ENCODE data around the gene MYBBP1A. TPM values are rescaled to one million over a fixed set of nuclear protein-coding genes. Genes with fewer than 3 reads are reported as not detected.
A peak's percentile ranks its signal among the peaks of the same experiment; 100 is the strongest.

The MYBBP1A gene
- total RNA-seq, 1 donor = 49.2 TPM

DNA sequence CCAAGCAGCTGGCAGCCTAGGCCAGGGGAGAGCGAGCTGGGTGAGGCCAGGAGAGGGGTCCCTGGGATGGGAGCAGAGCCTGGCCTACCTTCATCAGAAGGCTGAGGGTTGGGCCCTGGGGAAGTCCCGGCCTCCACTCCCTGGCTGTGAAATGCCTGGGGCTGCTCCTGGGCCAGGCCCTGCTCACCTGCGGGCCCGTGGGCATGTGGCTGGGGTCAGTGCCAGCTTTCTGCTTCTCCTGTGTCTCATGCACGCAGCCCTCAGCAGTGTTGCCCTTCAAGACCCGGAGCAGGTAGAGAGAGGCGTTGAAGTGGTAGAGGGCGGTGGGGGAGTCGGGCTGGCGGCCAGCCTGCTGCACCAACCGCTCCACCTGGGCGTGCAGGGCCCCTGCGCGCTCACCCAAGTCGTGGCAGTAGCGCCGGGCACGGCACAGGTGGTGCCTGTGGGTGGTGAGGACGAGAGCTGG is 12.4 kb downstream of the MYBBP1A start:
- peaks cover 4% of the 10 kb centered on the region for H4K20me1 ChIP-seq (ENCODE audit: insufficient read depth, low read length)
- no peaks in the 10 kb centered on the region for H3K4me1 ChIP-seq (ENCODE audit: insufficient read depth, low read length)
- no peak overlapping the region for H3K4me2 ChIP-seq (ENCODE audit: insufficient read depth, low read length)
- no peaks in the 10 kb centered on the region for H3K27me3 ChIP-seq (ENCODE audit: insufficient read depth, low read length)
- H3K36me3 ChIP-seq (ENCODE audit: insufficient read depth, low read length) = peaks cover 45% of the 10 kb centered on the region
- no peaks in the 10 kb centered on the region for H3K79me2 ChIP-seq (ENCODE audit: insufficient read depth, low read length)
- TF ChIP-seq, protein P1, sequence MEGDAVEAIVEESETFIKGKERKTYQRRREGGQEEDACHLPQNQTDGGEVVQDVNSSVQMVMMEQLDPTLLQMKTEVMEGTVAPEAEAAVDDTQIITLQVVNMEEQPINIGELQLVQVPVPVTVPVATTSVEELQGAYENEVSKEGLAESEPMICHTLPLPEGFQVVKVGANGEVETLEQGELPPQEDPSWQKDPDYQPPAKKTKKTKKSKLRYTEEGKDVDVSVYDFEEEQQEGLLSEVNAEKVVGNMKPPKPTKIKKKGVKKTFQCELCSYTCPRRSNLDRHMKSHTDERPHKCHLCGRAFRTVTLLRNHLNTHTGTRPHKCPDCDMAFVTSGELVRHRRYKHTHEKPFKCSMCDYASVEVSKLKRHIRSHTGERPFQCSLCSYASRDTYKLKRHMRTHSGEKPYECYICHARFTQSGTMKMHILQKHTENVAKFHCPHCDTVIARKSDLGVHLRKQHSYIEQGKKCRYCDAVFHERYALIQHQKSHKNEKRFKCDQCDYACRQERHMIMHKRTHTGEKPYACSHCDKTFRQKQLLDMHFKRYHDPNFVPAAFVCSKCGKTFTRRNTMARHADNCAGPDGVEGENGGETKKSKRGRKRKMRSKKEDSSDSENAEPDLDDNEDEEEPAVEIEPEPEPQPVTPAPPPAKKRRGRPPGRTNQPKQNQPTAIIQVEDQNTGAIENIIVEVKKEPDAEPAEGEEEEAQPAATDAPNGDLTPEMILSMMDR (IDR thresholded peaks at IDR 0.05; ENCODE audit: extremely low read depth, low read depth, low read length) = no peak
- no peaks in the 10 kb centered on the region for H3K9me3 ChIP-seq (ENCODE audit: low read depth, low read length)
- no peak for DNase-seq (ENCODE audit: insufficient read length, low spot score, missing footprints)
- no peak overlapping the region for H3K27ac ChIP-seq (ENCODE audit: low read depth, low read length)
- H2AFZ ChIP-seq (ENCODE audit: low read length) = no peak overlapping the region
- H3K4me3 ChIP-seq (ENCODE audit: insufficient read depth, low read length) = no peak overlapping the region

DNA sequence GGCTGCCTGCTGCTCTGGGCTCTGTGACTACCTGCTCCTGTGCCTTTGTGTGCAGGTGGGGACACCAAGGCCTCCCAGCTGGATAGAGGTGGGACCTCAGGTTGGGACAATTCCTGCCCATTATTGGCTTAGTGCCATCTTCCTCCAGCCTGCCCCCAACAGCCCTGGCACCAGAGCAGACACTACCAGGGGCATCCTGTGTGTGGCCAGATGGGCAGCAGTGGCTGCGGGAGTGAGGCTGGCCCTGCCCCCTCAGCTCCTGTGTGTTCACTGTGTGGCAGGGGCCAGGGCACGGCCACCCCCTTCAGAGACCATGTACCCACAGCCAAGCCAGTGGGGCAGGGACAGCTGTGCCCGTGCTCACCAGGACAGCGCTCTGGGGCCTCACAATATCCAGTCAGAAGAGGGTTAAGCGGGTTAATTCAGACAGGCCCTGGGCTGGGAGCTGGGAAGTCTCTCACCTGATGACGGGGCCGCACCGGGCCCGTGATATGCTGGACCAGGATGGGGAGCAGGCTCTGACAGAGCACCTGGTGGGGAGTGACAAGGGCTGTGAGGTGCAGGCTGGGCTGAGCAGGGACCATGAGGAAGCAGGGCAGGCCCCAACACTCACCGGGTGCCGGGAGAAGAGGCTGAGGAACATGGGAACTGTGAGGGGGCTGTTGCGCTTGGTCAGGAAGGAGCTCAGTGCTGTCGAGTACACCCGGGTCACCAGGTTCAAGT is 13.0 kb downstream of the MYBBP1A start:
- H3K27me3 ChIP-seq (ENCODE audit: insufficient read depth, low read length) = no peaks in the 10 kb centered on the region
- H2AFZ ChIP-seq (ENCODE audit: low read length) = no peak overlapping the region
- H3K4me3 ChIP-seq (ENCODE audit: insufficient read depth, low read length) = no peak overlapping the region
- peaks cover 4% of the 10 kb centered on the region for H4K20me1 ChIP-seq (ENCODE audit: insufficient read depth, low read length)
- no peaks in the 10 kb centered on the region for H3K79me2 ChIP-seq (ENCODE audit: insufficient read depth, low read length)
- peaks cover 42% of the 10 kb centered on the region for H3K36me3 ChIP-seq (ENCODE audit: insufficient read depth, low read length)
- TF ChIP-seq, protein P1 (IDR thresholded peaks at IDR 0.05; ENCODE audit: extremely low read depth, low read depth, low read length) = no peak
- no peak overlapping the region for H3K4me2 ChIP-seq (ENCODE audit: insufficient read depth, low read length)
- H3K27ac ChIP-seq (ENCODE audit: low read depth, low read length) = no peak overlapping the region
- peak; percentile 82 for DNase-seq (ENCODE audit: insufficient read length, low spot score, missing footprints)
- no peaks in the 10 kb centered on the region for H3K4me1 ChIP-seq (ENCODE audit: insufficient read depth, low read length)
- H3K9me3 ChIP-seq (ENCODE audit: low read depth, low read length) = no peaks in the 10 kb centered on the region

DNA sequence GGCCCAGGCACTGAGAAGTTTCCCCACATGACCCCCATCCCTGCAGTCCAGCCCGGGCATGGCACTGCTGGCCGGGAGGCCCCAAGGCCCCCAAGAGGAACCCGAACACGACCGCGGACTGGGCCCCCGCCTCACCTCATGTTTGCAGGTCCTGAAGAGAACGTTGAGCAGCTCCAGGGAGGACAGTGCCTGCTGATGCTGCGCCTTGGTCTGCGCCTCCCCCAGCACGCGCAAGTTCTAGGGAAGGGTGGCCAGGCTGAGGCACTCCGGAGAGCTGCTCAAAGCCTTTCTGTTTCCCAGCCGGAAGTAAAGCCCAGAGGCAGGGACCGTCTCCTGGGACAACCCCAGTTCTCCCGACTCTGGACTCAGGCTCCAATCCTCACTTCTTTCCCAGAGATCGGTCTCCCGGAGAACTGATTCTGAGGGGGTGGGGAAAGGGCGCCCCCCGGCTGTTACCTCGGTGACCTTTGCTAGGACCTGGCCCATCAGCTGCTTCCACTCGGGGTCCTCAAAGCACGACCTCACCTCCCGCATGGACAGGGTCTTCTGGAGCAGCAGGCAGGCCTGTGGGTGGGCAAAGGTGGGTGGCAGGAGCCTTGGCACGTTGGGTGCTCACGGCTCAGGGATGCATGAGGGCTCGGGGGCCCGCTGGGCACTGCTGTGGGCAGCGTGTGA is 13.7 kb downstream of the MYBBP1A start:
- H3K27ac ChIP-seq (ENCODE audit: low read depth, low read length) = no peak overlapping the region
- H3K9me3 ChIP-seq (ENCODE audit: low read depth, low read length) = no peaks in the 10 kb centered on the region
- no peak overlapping the region for H3K4me3 ChIP-seq (ENCODE audit: insufficient read depth, low read length)
- no peaks in the 10 kb centered on the region for H3K79me2 ChIP-seq (ENCODE audit: insufficient read depth, low read length)
- TF ChIP-seq, protein P1 (IDR thresholded peaks at IDR 0.05; ENCODE audit: extremely low read depth, low read depth, low read length) = no peak
- no peak overlapping the region for H2AFZ ChIP-seq (ENCODE audit: low read length)
- H3K4me2 ChIP-seq (ENCODE audit: insufficient read depth, low read length) = no peak overlapping the region
- H3K27me3 ChIP-seq (ENCODE audit: insufficient read depth, low read length) = no peaks in the 10 kb centered on the region
- H4K20me1 ChIP-seq (ENCODE audit: insufficient read depth, low read length) = peaks cover 8% of the 10 kb centered on the region
- peaks cover 36% of the 10 kb centered on the region for H3K36me3 ChIP-seq (ENCODE audit: insufficient read depth, low read length)
- H3K4me1 ChIP-seq (ENCODE audit: insufficient read depth, low read length) = no peaks in the 10 kb centered on the region
- DNase-seq (ENCODE audit: insufficient read length, low spot score, missing footprints) = peak; percentile 85

DNA sequence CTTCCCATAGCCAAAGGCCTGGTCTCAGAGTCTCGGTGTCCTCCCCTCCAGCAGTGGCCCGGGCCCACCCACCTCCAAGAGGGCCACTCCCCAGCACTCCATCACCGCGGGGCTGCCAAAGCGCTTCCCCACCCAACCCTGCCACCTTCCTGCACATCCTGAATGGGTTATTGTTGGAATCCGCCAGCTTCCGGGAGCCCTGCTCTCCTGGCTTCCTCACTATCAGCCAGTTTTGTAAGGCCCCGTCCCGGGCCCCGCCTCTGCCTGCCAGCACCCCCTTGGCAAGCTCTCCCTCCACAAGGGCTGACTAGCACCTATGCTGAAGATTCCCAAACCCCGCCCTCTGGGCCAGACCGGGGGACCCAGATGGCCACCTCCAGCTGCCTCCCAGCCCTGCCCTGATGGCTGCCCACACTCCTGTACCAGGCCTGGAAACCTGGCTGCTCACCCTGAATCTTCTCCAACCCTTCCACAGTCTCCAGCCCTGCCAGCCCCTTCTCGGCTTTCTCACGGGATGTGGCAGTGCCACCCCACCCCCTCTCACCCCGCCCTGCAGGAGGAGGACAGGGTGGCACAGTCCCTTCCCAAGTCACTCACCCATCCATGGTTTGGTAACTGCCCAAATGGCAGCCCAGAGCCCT is 14.4 kb downstream of the MYBBP1A start:
- Histone ChIP-seq H3K4me3 (ENCODE audit: insufficient read depth, low read length) (no peak overlapping the region), H4K20me1 (ENCODE audit: insufficient read depth, low read length) (peaks cover 8% of the 10 kb centered on the region), H2AFZ (ENCODE audit: low read length) (no peak overlapping the region), H3K27ac (ENCODE audit: low read depth, low read length) (no peak overlapping the region), H3K9me3 (ENCODE audit: low read depth, low read length) (no peaks in the 10 kb centered on the region), H3K27me3 (ENCODE audit: insufficient read depth, low read length) (no peaks in the 10 kb centered on the region), H3K4me2 (ENCODE audit: insufficient read depth, low read length) (no peak overlapping the region), H3K36me3 (ENCODE audit: insufficient read depth, low read length) (peaks cover 33% of the 10 kb centered on the region), H3K4me1 (ENCODE audit: insufficient read depth, low read length) (no peaks in the 10 kb centered on the region), H3K79me2 (ENCODE audit: insufficient read depth, low read length) (no peaks in the 10 kb centered on the region)
- TF ChIP-seq, protein P1 (IDR thresholded peaks at IDR 0.05; ENCODE audit: extremely low read depth, low read depth, low read length) = no peak
- no peak for DNase-seq (ENCODE audit: insufficient read length, low spot score, missing footprints)

All from osteoblast (primary cell).